Measurements from ENCODE around the gene CA10.

DNA sequence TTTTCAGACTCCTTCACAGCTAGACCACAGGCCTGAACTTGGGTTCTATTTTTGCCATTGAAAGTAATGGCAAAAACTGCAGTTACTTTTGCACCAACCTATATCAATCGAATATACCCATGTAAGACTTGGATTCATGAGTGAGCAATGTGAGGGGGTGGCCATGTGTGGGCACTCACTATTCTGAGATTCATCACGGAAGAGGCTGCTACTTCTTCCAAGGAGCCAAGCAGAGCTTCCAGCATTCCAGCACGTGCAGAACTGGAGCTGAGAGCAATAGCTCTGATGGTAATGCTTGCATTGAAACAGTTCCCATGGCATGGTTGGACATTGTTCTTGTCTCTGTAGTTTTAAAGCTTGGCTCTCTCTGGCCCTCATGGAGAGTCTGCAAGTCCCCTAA is 327.6 kb downstream of the CA10 start:
- TF ChIP-seq, protein P1, sequence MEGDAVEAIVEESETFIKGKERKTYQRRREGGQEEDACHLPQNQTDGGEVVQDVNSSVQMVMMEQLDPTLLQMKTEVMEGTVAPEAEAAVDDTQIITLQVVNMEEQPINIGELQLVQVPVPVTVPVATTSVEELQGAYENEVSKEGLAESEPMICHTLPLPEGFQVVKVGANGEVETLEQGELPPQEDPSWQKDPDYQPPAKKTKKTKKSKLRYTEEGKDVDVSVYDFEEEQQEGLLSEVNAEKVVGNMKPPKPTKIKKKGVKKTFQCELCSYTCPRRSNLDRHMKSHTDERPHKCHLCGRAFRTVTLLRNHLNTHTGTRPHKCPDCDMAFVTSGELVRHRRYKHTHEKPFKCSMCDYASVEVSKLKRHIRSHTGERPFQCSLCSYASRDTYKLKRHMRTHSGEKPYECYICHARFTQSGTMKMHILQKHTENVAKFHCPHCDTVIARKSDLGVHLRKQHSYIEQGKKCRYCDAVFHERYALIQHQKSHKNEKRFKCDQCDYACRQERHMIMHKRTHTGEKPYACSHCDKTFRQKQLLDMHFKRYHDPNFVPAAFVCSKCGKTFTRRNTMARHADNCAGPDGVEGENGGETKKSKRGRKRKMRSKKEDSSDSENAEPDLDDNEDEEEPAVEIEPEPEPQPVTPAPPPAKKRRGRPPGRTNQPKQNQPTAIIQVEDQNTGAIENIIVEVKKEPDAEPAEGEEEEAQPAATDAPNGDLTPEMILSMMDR (conservative IDR thresholded peaks at IDR 0.05; ENCODE audit: low read depth, low read length): no peak
- no peak for TF ChIP-seq EZH2 (IDR thresholded peaks at IDR 0.05; ENCODE audit: borderline replicate concordance, low read depth, low read length, poor library complexity, severe bottlenecking)

Measured in A673 (cell line).